ENCODE data around the gene SCAMP5.

SCAMP5 gene

GRCh38 chr15:75067123-75067830 is 71.9 kb downstream of the SCAMP5 start:
- no peak for DNase-seq

DNA sequence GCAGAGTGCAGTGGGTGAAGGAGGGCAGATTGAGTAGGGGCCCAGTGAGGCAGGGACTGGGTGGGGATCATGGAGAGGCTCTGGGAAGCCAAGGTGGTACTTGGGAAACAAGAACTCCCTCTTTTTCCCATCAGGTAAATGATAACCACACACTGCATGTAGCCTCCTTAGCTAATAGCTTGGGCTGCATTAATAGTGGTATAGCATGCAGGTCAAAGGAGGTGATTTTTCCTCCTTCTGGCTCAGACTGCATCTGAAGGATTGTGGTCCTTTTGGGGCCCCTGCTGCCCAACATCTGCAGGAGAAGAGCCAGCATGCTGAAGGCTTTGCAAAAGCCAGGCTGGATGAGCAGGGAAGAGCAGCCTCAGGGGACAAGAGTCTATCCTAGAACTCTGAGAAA is 73.4 kb downstream of the SCAMP5 start:
- DNase-seq, result no peak

DNA sequence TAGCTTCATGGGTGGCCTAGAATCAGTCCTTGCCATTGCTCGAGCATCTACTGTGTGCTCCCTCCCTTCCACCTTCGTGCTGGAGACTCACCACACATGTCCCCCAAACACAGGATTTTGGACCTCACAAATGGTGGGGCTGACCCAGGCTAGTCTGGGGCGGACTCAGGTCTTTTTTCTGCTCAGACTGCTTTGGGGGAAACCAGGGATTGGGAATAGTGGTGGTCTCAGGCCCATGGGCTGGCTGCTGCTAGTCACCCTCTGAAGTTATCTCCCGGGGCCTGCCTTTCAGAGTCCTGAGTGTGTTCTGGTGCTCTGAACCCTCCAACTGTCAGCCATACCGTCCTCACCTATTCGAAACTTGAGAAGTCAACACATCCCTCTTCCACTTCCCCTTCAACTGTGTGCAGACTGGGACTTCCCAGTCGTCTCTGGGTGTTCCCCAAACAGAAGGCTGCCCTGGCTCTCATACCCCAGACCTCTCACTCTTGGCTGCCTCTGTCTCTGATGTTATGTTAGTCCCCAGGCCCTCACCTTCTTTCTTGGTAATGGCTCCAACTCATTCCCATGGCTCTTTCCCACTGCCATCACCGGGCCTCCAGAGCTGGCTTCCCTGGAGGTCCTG is 74.0 kb downstream of the SCAMP5 start:
- peak in 5 of 58 donors; percentile 9 to 30 (median 14) for DNase-seq

GRCh38 chr15:75070674-75071073 is 75.3 kb downstream of the SCAMP5 start:
- DNase-seq, result no peak
